K562 (cell line): ENCODE measurements around the gene ANKRD13A. TPM values are rescaled to one million over a fixed set of nuclear protein-coding genes. Genes with fewer than 3 reads are reported as not detected.

Experiments used
- CREB3L1 ChIP-seq: fragments of 450-650 bp; IDR thresholded peaks from 2 replicates; pipeline ENCODE4 v1.6.1; 2014; ENCODE audit warnings: low read depth, mild to moderate bottlenecking, moderate library complexity, borderline replicate concordance
- HNRNPUL1 ChIP-seq: fragments of 200-400 bp; formaldehyde crosslinking; IDR thresholded peaks from 2 replicates; pipeline ENCODE4 v1.6.1; 2017; ENCODE audit warnings: low read length
- KDM1A ChIP-seq, 2 experiments: fragments of 450-650 bp; IDR thresholded peaks; 2 replicates each; pipeline ENCODE4 v1.6.1; 2016; ENCODE audit warnings: mild to moderate bottlenecking in 2 of 2
- L3MBTL2 ChIP-seq: fragments of 450-650 bp; IDR thresholded peaks from 2 replicates; pipeline ENCODE4 v1.6.1; 2016; ENCODE audit warnings: mild to moderate bottlenecking, moderate library complexity
- RAD51 ChIP-seq: fragments of 450-650 bp; IDR thresholded peaks from 2 replicates; pipeline ENCODE4 v1.7.1; 2016; ENCODE audit warnings: low read depth, mild to moderate bottlenecking, borderline replicate concordance
- REST ChIP-seq, 2 experiments: fragments of 450-650 bp; formaldehyde crosslinking in 1 of 2; IDR thresholded peaks; 2 replicates each; pipeline versions ENCODE4 v1.4.0 to v1.6.1; 2014 to 2020; ENCODE audit warnings: mild to moderate bottlenecking in 2 of 2, borderline replicate concordance in 1 of 2, low read depth in 1 of 2
- RNF219 ChIP-seq: fragments of 250-450 bp; sonication (Bioruptor Pico); IDR thresholded peaks from 2 replicates; pipeline ENCODE4 v1.5.0; 2022; ENCODE audit warnings: mild to moderate bottlenecking
- ZNF696 ChIP-seq: fragments of 250-450 bp; sonication (Bioruptor Pico); conservative IDR thresholded peaks from 2 replicates; pipeline ENCODE4 v1.4.0; 2020; ENCODE audit warnings: mild to moderate bottlenecking, moderate library complexity
- polyA plus RNA-seq, 8 experiments: library from polyadenylated mRNA; depleted of rRNA in 4 of 8; stranded (reverse) in 5 of 8; unstranded in 3 of 8; fragments of >200 nt; fragmentation: Nextera tagmentation in 2 of 8; fragmentation: Illumina TruSeq in 1 of 8; extraction: Ambion mirVana in 2 of 8; extraction: Trizol in 1 of 8; gene quantifications; 2 replicates each; pipeline versions ENCODE4 v1.2.1 to v1.2.3, GENCODE V29; 2011 to 2014; ENCODE audit warnings: inconsistent platforms in 1 of 8, missing spikeins in 1 of 8
- total RNA-seq, 7 experiments: library from RNA; depleted of rRNA in 6 of 7; stranded (reverse); fragments of >200 nt in 6 of 7; fragmentation: Illumina TruSeq in 2 of 7; extraction: Trizol in 2 of 7; gene quantifications; 2 replicates each; pipeline versions ENCODE4 v1.2.1 to v1.2.3, GENCODE V29; 2011 to 2021; ENCODE audit warnings: low replicate concordance in 1 of 7

ANKRD13A gene
- total and polyA plus RNA-seq, 9 of the 15 experiments (the other 6 are each of a cell fraction or from before 2014, with no cell fraction given): 5.0 to 55.0 (median 41.5) TPM

- TF ChIP-seq CREB3L1 (peak; percentile 60; the same call in 1 of the 2 replicates), KDM1A (IDR thresholded peaks at IDR 0.05) (peak; percentile 68 to 74; a peak in 3 of 4 replicates), RNF219 (0 out of 2 replicates have a peak, but pooled peaks have one; percentile 3), REST (IDR thresholded peaks at IDR 0.05; ENCODE audit: borderline replicate concordance) (peak; percentile 22; the same call in 1 of the 2 replicates), REST (CRISPR knock-in tag; IDR thresholded peaks at IDR 0.05; ENCODE audit: low read depth) (no peak; the same call in 1 of the 2 replicates), L3MBTL2 (peak; percentile 100), ZNF696 (CRISPR knock-in tag) (no peak), HNRNPUL1 (no peak), RAD51 (peak; percentile 80)
Measured at GRCh38 chr12:110079477-110080400, 80.5 kb downstream of the ANKRD13A start (continued).
